Ishikawa (cell line): ENCODE measurements around the gene PKNOX2.

Source experiments
- CEBPB ChIP-seq: IDR thresholded peaks from 2 replicates; pipeline ENCODE4 v1.6.1; 2012
- CREB1 ChIP-seq: IDR thresholded peaks from 2 replicates; pipeline ENCODE4 v1.6.1; 2012; ENCODE audit warnings: low read depth
- EGR1 ChIP-seq: IDR thresholded peaks from 2 replicates; pipeline ENCODE4 v1.6.1; 2012
- EP300 ChIP-seq: IDR thresholded peaks from 2 replicates; pipeline ENCODE4 v1.6.1; 2012; ENCODE audit warnings: borderline replicate concordance
- FOXM1 ChIP-seq: IDR thresholded peaks from 2 replicates; pipeline ENCODE4 v1.6.1; 2012; ENCODE audit warnings: low read depth, borderline replicate concordance
- NFIC ChIP-seq: IDR thresholded peaks from 2 replicates; pipeline ENCODE4 v1.6.1; 2012
- RAD21 ChIP-seq: IDR thresholded peaks from 2 replicates; pipeline ENCODE4 v1.6.1; 2012; ENCODE audit warnings: low read depth
- REST ChIP-seq: IDR thresholded peaks from 2 replicates; pipeline ENCODE4 v1.6.1; 2012; ENCODE audit warnings: low read depth, mild to moderate bottlenecking
- TAF1 ChIP-seq: IDR thresholded peaks from 2 replicates; pipeline ENCODE4 v1.6.1; 2012; ENCODE audit warnings: low read depth, mild to moderate bottlenecking
- TEAD4 ChIP-seq: IDR thresholded peaks from 2 replicates; pipeline ENCODE4 v1.6.1; 2012
- YY1 ChIP-seq: IDR thresholded peaks from 2 replicates; pipeline ENCODE4 v1.6.1; 2012; ENCODE audit warnings: low read depth
- ZBTB7A ChIP-seq: IDR thresholded peaks from 2 replicates; pipeline ENCODE4 v1.6.1; 2012; ENCODE audit warnings: low read depth
- TF ChIP-seq, protein P1 (sequence below): IDR thresholded peaks from 2 replicates; pipeline ENCODE4 v1.6.1; 2012

DNA sequence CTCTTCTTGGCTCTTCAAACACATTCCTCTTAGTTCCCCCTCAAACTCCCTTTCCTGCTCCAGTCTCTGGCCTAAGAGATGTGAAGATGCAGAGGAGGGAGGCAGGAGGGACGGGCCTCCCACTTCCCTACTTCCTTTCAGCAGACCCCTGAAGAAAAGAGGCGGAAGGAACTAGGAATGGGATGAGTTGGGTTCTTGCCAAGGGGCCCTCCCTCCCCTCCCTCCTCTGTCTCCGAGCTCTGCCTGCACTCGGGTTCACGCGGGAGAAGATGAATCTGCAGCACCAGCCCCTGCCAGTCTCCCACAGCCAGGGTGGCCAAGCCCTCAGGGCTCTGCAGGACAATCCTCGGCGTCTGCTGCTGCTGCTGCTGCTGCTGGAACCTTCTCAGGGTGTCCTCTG is 24.3 kb upstream of the PKNOX2 start:
- no peak for TF ChIP-seq REST
- no peak for TF ChIP-seq TAF1
- no peak for TF ChIP-seq EP300
- no peak for TF ChIP-seq YY1
- no peak for TF ChIP-seq FOXM1
- no peak for TF ChIP-seq TEAD4
- TF ChIP-seq EGR1: no peak
- TF ChIP-seq, protein P1, sequence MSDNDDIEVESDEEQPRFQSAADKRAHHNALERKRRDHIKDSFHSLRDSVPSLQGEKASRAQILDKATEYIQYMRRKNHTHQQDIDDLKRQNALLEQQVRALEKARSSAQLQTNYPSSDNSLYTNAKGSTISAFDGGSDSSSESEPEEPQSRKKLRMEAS: no peak
- TF ChIP-seq NFIC: no peak
- no peak for TF ChIP-seq CREB1
- no peak for TF ChIP-seq RAD21
- no peak for TF ChIP-seq ZBTB7A
- no peak for TF ChIP-seq CEBPB
